ENCODE measurements around the gene LIN7B. TPM values are rescaled to one million over a fixed set of nuclear protein-coding genes. Genes with fewer than 3 reads are reported as not detected.

Gene LIN7B
- total and polyA plus RNA-seq, 2 of the 8 experiments (the other 6 are each of a cell fraction or from before 2014, with no cell fraction given): 4.1 to 4.2 TPM

- TF ChIP-seq GTF2F1 (IDR thresholded peaks at IDR 0.05; ENCODE audit: borderline replicate concordance, low read depth, low read length): no peak
- TF ChIP-seq KDM4A (IDR thresholded peaks at IDR 0.05; ENCODE audit: low read depth, low read length, severe bottlenecking): peak; percentile 65
- TF ChIP-seq SP4 (IDR thresholded peaks at IDR 0.05; ENCODE audit: low read length): peak; percentile 89; the same call in 1 of the 2 replicates
Observed at GRCh38 chr19:49127674-49128544, 13.7 kb downstream of the LIN7B start (continued).
